Activated T-helper 17 cell treated with anti-CD3 and anti-CD28 coated beads, Interleukin-2, amount 50 U/mL, for 72 hours (primary cell): ENCODE results near the gene CTSS. TPM values are rescaled to one million over a fixed set of nuclear protein-coding genes. Genes with fewer than 3 reads are reported as not detected.
A peak's percentile ranks its signal among the peaks of the same experiment; 100 is the strongest.

Source experiments
- ATAC-seq: fragments of 150-1000 bp; cut with Tn5 transposase; replicated peaks from 2 replicates; pipeline ENCODE4 v1.10.0; 2021; ENCODE audit warnings: mild to moderate bottlenecking, moderate library complexity
- H3K27ac Mint-ChIP-seq: one replicate; pipeline ENCODE4 v1.8.0; 2022; ENCODE audit warnings: mixed read lengths
- H3K27me3 Mint-ChIP-seq: one replicate; pipeline ENCODE4 v1.8.0; 2022; ENCODE audit warnings: mixed read lengths
- H3K36me3 Mint-ChIP-seq: one replicate; pipeline ENCODE4 v1.8.0; 2022; ENCODE audit warnings: low read depth, mild to moderate bottlenecking, mixed read lengths
- H3K4me1 Mint-ChIP-seq: one replicate; pipeline ENCODE4 v1.8.0; 2022; ENCODE audit warnings: mixed read lengths
- H3K4me3 Mint-ChIP-seq: one replicate; pipeline ENCODE4 v1.8.0; 2022; ENCODE audit warnings: mild to moderate bottlenecking, mixed read lengths
- H3K9me3 Mint-ChIP-seq: one replicate; pipeline ENCODE4 v1.8.0; 2022; ENCODE audit warnings: mixed read lengths
- total RNA-seq, 2 donors: library from RNA; stranded (reverse); gene quantifications; one replicate each; pipeline ENCODE4 v1.2.3, GENCODE V29; 2022

Gene CTSS
- total RNA-seq, 2 donors from 2014 or later = 61.3 to 71.0 TPM

- Mint-ChIP-seq H3K4me1 (peaks cover 6% of the 10 kb centered on the region), H3K9me3 (no peaks in the 10 kb centered on the region), H3K27me3 (peaks cover 4% of the 10 kb centered on the region), H3K36me3 (peaks cover 34% of the 10 kb centered on the region), H3K4me3 (peak within 1 kb of the TSS; percentile 89), H3K27ac (peak within 1 kb of the TSS; percentile 92)
- ATAC-seq = peak; percentile 100
Measured at GRCh38 chr1:150696995-150697927, 68.3 kb downstream of the CTSS start, which contains the start of gene GOLPH3L. GOLPH3L (minus strand) TSS chr1:150697154; CDS start chr1:150694838, 2,316 bp downstream.

- no peak for ATAC-seq
- H3K4me3 Mint-ChIP-seq = peak overlapping the region; percentile 89
- peaks cover 41% of the 10 kb centered on the region for H3K36me3 Mint-ChIP-seq
- H3K27me3 Mint-ChIP-seq = peaks cover 4% of the 10 kb centered on the region
- H3K9me3 Mint-ChIP-seq = no peaks in the 10 kb centered on the region
- H3K27ac Mint-ChIP-seq = peak overlapping the region; percentile 92
- peaks cover 6% of the 10 kb centered on the region for H3K4me1 Mint-ChIP-seq
Measured at GRCh38 chr1:150696590-150696989, 69.0 kb downstream of the CTSS start.

- peaks cover 45% of the 10 kb centered on the region for H3K36me3 Mint-ChIP-seq
- no peaks in the 10 kb centered on the region for H3K9me3 Mint-ChIP-seq
- H3K4me1 Mint-ChIP-seq = peaks cover 6% of the 10 kb centered on the region
- ATAC-seq = no peak
- peak overlapping the region; percentile 92 for H3K27ac Mint-ChIP-seq
- peak overlapping the region; percentile 89 for H3K4me3 Mint-ChIP-seq
- peaks cover 4% of the 10 kb centered on the region for H3K27me3 Mint-ChIP-seq
Measured at GRCh38 chr1:150696162-150696561, 69.4 kb downstream of the CTSS start.

DNA sequence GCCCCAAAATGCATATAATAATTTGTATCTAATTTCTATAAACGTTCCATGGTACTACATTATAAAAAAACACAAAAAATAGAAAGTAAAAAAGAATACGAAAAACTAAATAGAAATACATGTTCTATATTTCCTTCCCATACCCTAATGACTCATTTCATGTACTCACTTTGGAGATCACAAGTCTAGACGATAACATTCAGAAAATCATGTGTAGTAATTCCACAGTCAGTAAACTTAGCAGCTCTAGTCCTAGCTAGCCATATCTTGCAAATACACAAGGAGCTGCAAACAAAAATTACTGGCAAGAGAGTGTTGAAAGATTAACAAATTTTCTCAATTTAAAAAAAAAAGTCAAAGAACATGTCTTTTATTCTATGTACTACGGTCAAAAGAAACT, 70.0 kb downstream of the CTSS start:
- Mint-ChIP-seq H3K9me3 (no peaks in the 10 kb centered on the region), H3K27me3 (peaks cover 3% of the 10 kb centered on the region), H3K36me3 (peaks cover 50% of the 10 kb centered on the region), H3K27ac (no peak overlapping the region), H3K4me1 (peaks cover 8% of the 10 kb centered on the region), H3K4me3 (peak overlapping the region; percentile 89)
- ATAC-seq = no peak

DNA sequence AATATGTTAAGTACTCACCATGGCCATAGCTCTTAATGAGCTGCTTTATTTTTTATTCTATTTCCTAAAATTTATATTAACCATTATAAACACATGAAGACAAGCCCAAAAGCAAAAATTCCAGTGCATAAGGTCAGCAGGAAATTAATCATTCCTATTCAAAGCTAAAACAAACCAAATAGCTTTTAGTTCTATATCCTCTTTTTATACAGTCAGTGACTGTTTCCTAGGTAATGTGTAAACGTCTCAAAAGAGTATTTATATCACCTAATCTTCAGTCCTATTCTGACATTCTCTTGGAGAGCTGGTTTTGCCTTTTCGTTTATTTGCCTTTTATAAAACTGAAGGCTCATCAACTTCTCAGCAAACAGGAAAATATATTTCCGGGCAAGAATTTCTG, 72.9 kb downstream of the CTSS start:
- Mint-ChIP-seq H3K27me3 (no peaks in the 10 kb centered on the region), H3K9me3 (no peaks in the 10 kb centered on the region), H3K4me3 (no peak overlapping the region), H3K4me1 (peaks cover 15% of the 10 kb centered on the region), H3K27ac (no peak overlapping the region), H3K36me3 (peaks cover 68% of the 10 kb centered on the region)
- ATAC-seq = no peak

DNA sequence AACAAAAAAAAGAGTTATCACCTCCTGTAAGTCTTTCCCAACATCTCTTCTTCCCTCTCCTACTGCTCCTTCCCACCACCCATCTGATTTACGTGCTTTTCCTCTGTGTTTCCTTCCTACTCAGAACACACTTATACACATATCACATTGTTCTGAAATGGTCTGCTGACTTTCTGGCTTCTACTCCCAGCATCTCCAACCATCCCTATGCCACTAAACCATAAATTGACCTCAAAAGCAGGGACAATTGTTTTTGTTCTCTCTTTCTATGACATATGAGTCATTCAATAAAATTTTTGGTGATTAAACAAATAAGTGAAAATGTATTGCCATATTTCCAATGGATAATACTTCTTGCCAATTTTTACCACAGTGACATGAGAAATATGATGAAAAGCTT, 76.8 kb downstream of the CTSS start:
- H3K9me3 Mint-ChIP-seq = no peaks in the 10 kb centered on the region

DNA sequence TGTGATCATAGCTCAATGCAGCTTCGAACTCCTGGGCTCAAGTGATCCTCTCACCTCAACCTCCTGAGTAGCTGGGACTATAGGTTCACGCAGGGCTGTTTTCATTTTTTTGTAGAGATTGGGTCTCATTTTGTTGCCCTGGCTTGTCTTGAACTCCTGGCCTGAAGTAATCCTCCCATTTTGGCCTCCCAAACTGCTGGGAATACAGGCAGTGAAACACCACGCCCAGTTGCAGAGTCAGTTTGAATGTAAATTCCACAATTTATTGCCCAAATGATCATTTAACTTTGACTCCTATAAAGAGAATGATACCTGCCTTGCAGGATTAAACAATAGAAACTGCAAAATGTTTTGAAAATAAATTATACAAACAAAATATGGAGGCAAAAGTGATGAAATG, 79.3 kb downstream of the CTSS start:
- Mint-ChIP-seq H3K4me1 (peaks cover 9% of the 10 kb centered on the region), H3K36me3 (peaks cover 52% of the 10 kb centered on the region), H3K9me3 (no peaks in the 10 kb centered on the region)

More for the DNA sequence above, 76.8 kb downstream of the CTSS start:
- no peak for ATAC-seq
- no peak overlapping the region for H3K4me3 Mint-ChIP-seq
- H3K27ac Mint-ChIP-seq = peak overlapping the region; percentile 19
- peaks cover 9% of the 10 kb centered on the region for H3K4me1 Mint-ChIP-seq
- peaks cover 60% of the 10 kb centered on the region for H3K36me3 Mint-ChIP-seq
- H3K27me3 Mint-ChIP-seq = no peaks in the 10 kb centered on the region

GRCh38 chr1:150683914-150684313, 81.7 kb downstream of the CTSS start:
- ATAC-seq = no peak
- H3K4me1 Mint-ChIP-seq = peaks cover 3% of the 10 kb centered on the region
- no peaks in the 10 kb centered on the region for H3K9me3 Mint-ChIP-seq
- peak overlapping the region; percentile 14 for H3K27ac Mint-ChIP-seq
- no peak overlapping the region for H3K4me3 Mint-ChIP-seq
- peaks cover 45% of the 10 kb centered on the region for H3K36me3 Mint-ChIP-seq
- H3K27me3 Mint-ChIP-seq = no peaks in the 10 kb centered on the region

More for the DNA sequence above, 79.3 kb downstream of the CTSS start:
- H3K4me3 Mint-ChIP-seq = no peak overlapping the region
- H3K27ac Mint-ChIP-seq = no peak overlapping the region
- no peak for ATAC-seq
- no peaks in the 10 kb centered on the region for H3K27me3 Mint-ChIP-seq

Other genes with a start within 250 kb of the CTSS start
- under 1 TPM; 0.29 to 0.37 TPM for gene ADAMTSL4, start 216.4 kb downstream of the CTSS start, total RNA-seq
- gene MCL1, start 186.2 kb downstream of the CTSS start, total RNA-seq = 100 to 1,000 TPM; 235 to 351 TPM
- 100 to 1,000 TPM; 136 to 199 TPM for gene ENSA, start 136.2 kb downstream of the CTSS start, total RNA-seq
- 10 to 100 TPM; 13.0 to 18.7 TPM for gene GOLPH3L, start 68.6 kb downstream of the CTSS start, total RNA-seq
- not detected for gene HORMAD1, start 44.9 kb downstream of the CTSS start, total RNA-seq
- gene CTSK, start 42.5 kb upstream of the CTSS start, total RNA-seq = 1 to 10 TPM; 6.1 to 9.8 TPM
- gene ARNT, start 110.8 kb upstream of the CTSS start, total RNA-seq = 10 to 100 TPM; 28.4 to 50.4 TPM
- not detected for gene CTXND2, start 121.4 kb upstream of the CTSS start, total RNA-seq
- gene SETDB1, start 160.6 kb upstream of the CTSS start, total RNA-seq = 10 to 100 TPM; 49.3 to 74.3 TPM
- gene CERS2, start 209.1 kb upstream of the CTSS start, total RNA-seq = 100 to 1,000 TPM; 114 to 212 TPM
- gene ANXA9, start 216.5 kb upstream of the CTSS start, total RNA-seq = under 1 TPM; 0.19 to 0.30 TPM
- 10 to 100 TPM; 10.9 to 22.6 TPM for gene MINDY1, start 241.1 kb upstream of the CTSS start, total RNA-seq
- 10 to 100 TPM; 12.5 to 15.3 TPM for gene PRUNE1, start 242.7 kb upstream of the CTSS start, total RNA-seq